OCI-LY7 (cell line): ENCODE results near the gene MNT.
"Not testable (repeated sequence)": the region's sequence is repeated elsewhere in the genome, so short reads cannot be mapped to it uniquely, and the experiment has no call there.

Source experiments
- CTCF ChIP-seq: fragments of 200-600 bp; sonication (generic); conservative IDR thresholded peaks from 2 replicates; pipeline ENCODE4 v1.5.1; 2014; ENCODE audit warnings: mild to moderate bottlenecking, antibody characterized with exemption, low read length, moderate library complexity, mixed read lengths
- EZH2phosphoT487 ChIP-seq: fragments of 200-600 bp; sonication (generic); IDR thresholded peaks from 2 replicates; pipeline ENCODE4 v1.6.1; 2018; ENCODE audit warnings: low read depth, borderline replicate concordance, mild to moderate bottlenecking, mixed run types, antibody characterized with exemption, low read length, moderate library complexity, mixed read lengths

GRCh38 chr17:2439997-2440396 lies 39.1 kb upstream of the MNT start:
- not testable (repeated sequence) for TF ChIP-seq CTCF, EZH2phosphoT487
